HG03354 (cell line): ENCODE measurements around the gene ZBTB8A.

ENCODE experiments used
- ATAC-seq: cut with Tn5 transposase; IDR thresholded peaks from one replicate; pipeline ENCODE4 v1.9.1; 2021; ENCODE audit warnings: mild to moderate bottlenecking; ENCODE audit not compliant: unreplicated experiment, poor library complexity, severe bottlenecking

Gene ZBTB8A

GRCh38 chr1:32650248-32650751, 111.1 kb downstream of the ZBTB8A start, which contains the start of gene ZBTB8OS:
ZBTB8OS (minus strand) TSS chr1:32650550; CDS start chr1:32650529, 21 bp downstream.
- ATAC-seq, result peak; percentile 70

- ATAC-seq, result peak; percentile 80
Measured at GRCh38 chr1:32650752-32651460, 111.7 kb downstream of the ZBTB8A start, which contains the start of gene RBBP4. RBBP4 (plus strand) TSS chr1:32651208; CDS start chr1:32651307, 99 bp downstream.

GRCh38 chr1:32651461-32652073, 112.3 kb downstream of the ZBTB8A start:
- no peak for ATAC-seq

- no peak for ATAC-seq
Measured at GRCh38 chr1:32652244-32652962, 113.2 kb downstream of the ZBTB8A start.
